Activated CD8-positive, alpha-beta memory T cell treated with anti-CD3 and anti-CD28 coated beads, Interleukin-2, amount 50 U/mL, for 1 hour (primary cell): ENCODE measurements around the gene SRP68.

Experiments used
- DNase-seq: peaks from one replicate; pipeline ENCODE4 v3.0.0-alpha.2; 2020; ENCODE audit errors: extremely low read depth

SRP68 gene

GRCh38 chr17:76072148-76072858 is at the start of gene SRP68:
Gene SRP68, minus strand, starts transcription at chr17:76072517. Its CDS starts 26 bp downstream, at chr17:76072491.
- DNase-seq, result peak; percentile 58

DNA sequence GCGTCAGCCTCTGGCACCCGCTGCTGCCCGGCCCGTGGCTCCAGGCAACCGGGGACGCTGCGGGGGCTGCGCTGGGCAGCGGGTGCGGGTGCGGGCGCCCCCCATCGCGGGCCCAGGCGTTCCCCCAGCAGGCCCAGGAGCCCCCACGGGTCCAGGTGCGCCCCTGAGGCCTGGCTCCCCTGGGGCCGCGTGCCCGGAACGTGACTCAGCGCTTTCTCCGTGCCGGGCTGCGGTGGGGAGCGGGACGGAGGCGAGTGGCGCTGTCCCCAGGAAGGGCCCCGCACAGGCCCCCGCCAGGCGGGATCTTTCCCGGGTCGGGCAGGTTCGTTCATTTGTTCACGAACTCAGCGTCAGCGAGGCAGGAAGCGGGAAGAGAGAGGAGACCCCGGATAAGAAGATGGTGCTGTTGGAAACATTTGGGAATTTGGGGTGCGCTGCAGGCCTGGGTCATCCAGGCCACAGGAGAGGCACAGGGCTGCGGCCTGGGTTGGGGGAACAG is 49.7 kb upstream of the SRP68 start:
- no peak for DNase-seq

- no peak for DNase-seq
These were observed 48.3 kb upstream of the SRP68 start for GRCh38 chr17:76120658-76121008.

GRCh38 chr17:76119409-76120371 is 47.4 kb upstream of the SRP68 start:
- no peak for DNase-seq

GRCh38 chr17:76115138-76115754 is 42.9 kb upstream of the SRP68 start:
- DNase-seq, result no peak

DNA sequence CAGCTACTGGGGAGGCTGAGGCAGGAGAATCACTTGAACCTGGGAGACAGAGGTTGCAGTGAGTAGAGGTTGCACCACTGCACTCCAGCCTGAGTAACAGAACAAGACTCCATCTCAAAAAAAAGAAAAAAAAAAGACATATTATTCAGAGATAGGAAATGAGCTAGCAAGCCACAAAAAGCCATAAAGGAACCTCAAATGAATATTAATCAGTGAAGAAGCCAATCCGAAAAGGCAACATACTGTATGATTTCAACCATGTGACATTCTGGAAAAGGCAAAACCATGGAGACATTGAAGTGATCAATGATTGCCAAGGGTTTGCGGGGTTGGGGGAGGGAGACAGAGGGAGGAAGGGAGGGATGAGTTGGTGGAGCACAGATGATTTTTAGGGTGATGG is 39.6 kb upstream of the SRP68 start:
- no peak for DNase-seq

- no peak for DNase-seq
These were observed 35.2 kb upstream of the SRP68 start for GRCh38 chr17:76107509-76107908.

DNA sequence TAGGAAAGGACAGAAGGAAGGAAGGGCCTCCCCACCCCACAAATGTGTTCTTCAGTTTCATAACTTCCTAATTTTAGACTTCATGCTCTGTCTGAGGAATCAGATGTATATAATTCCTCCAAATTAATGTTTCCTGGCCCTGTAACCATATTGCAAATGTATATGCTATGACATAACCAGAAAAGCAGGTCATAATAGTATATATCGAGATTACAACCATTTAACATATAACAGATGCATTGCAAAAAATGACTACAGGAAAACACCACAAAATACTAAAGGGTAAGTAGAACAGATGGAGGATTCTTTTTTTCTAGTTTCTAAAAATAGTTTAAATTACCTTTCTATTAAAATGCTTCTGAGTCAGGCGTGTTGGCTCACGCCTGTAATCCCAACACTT is 34.4 kb upstream of the SRP68 start:
- DNase-seq, result no peak

DNA sequence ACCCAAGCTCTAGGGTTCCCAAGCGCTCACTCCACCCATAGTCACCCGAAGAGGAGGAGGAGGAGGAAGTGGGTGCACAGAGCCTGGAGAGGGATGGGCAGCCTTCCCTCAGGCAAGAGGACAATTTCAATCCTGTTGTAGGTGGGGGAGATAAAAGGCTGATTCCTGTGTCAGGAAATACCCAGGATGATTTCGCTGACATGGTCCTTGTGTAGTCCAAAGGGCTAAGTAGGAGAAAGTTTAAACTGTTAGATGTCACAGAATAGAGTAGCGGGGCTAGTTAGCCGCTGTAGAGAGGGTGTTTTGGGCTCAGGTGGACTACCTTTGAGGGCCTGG is 32.5 kb upstream of the SRP68 start:
- DNase-seq, result no peak

DNA sequence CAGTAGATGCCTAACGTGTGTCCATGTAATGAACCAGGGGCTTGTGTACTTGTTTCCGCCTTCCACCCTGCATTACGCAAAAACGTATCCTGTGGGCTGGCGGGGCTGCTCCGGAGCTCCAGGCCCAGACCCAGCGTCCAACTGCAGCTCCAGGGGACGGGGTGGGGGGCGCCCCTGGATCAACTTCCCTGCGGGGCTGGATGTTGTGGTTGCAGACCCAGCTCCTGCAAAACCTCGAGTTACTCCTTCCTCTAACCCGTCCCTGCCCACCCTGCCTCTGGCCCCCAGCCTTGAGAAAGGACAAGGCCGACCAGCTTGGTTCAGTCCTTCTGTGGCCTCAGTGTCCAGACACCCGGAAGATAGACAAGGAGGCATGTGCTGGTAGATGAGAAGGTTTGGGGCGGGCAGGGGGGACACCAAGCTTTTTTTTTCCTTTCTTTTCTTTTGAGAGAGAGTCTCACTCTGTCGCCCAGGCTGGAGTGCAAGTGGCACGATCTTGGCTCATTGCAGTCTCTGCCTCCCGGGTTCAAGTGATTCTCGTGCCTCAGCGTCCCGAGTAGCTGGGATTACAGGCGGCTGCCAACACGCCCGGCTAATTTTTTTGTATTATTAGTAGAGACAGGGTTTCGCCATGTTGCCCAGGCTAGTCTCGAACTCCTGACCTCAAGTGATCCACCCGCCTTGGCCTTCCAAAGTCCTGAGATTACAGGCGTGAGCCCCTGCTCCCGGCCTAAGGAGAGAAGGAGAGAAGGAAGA is 32.0 kb upstream of the SRP68 start:
- no peak for DNase-seq

GRCh38 chr17:76103274-76104139 is 31.2 kb upstream of the SRP68 start, which contains the start of gene EXOC7:
Gene EXOC7, minus strand, starts transcription at chr17:76103787. Its CDS starts 95 bp downstream, at chr17:76103692.
- DNase-seq, result peak; percentile 62

DNA sequence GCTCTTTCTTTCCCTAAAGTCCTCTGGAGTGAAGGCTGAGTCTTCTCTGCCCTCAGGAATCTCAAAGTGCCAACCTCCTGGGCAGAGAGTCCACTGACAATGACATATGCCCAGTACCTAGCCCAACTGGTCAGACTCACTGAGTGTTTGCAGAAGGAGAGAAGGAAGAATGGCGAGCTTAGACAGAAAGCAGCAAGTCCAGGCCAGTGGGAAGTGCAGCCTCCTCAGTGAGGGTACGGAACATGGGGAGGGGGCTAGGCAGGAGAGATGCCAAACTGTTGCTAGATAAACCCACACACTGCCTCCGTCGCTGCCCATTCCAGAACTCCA is 30.6 kb upstream of the SRP68 start:
- no peak for DNase-seq

DNA sequence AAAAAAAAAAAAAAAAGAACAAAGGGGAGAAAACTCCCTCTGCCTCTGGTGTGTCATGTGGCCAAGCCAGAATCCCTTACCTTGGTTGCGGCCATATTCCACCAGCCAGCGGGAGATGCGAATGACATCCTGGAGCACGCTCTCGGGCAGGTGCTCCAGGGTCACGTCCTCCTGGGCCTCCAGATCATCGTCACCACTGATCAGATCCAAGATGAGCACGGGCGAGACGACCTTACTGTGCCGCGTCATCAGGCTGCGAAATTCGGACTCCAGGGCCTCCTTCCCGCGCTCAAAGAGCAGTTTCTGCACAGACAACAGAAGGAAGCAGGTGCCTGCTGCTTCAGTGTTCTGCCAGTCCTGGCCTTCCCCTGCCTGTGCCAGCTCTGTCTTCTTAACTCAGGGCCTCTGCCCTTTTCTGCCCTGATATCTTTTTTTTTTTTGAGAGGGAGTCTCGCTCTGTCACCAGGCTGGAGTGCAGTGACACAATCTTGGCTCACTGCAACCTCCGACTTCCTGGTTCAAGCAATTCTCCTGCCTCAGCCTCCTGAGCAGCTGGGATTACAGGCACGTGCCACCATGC is 25.5 kb upstream of the SRP68 start:
- DNase-seq, result no peak

- no peak for DNase-seq
These were observed 23.6 kb upstream of the SRP68 start for GRCh38 chr17:76095943-76096342.

DNA sequence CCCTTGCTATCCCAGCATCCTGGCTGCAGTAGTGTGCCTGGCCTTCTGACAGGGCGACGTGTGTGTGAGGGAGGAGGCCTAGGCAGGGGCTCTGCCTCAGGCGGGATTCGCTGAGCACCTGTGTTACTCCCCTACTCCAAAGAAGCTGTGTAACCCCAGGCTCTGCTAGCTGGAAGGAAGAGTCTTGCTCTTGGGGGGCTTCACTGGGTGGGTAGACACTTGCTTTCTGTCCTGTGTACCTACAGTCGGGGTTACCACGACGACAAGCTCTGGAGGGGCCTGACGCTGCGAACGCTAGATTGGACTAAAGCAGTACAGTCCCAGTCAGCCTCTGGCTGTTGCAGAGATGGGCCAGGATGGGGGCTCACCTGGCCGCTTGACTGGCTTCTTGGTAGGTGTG is 21.7 kb upstream of the SRP68 start:
- no peak for DNase-seq

GRCh38 chr17:76092526-76093413 is 20.5 kb upstream of the SRP68 start:
- no peak for DNase-seq

DNA sequence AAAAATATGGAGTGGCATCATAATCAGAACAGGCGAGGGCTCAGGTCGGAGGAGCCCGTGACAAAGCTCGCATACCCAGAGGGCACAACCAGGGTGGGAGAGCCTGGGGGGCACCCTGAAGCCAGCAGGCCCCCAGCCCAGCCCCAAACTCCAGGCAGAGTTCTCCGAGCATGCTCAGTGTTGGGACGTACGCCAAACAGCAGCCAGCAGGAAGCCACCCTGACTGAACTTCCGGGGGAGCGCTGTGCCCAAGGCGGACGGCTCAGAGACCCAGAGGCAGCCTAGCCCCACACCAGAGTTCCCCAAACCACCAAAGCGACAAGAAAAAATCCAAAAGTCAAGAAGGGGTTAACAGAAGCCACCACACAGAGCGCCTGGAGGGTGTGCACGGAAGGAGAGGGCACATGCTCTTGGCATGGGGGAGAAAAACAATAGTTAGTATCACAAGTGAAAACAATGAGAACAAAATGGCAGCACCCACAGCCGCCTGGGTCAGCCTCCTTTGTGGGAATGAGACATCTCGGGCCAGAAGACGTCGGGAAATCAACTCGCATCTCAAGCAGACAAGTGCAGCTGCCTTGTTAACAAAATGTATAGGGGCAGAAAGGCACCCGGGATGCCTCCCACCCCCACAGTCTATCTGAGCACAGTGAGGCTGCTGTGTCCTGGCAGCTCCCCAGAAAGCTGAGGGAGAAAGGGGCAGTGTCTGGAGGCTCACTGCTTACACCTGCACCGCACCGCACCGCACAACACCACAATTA is 19.4 kb upstream of the SRP68 start:
- no peak for DNase-seq

DNA sequence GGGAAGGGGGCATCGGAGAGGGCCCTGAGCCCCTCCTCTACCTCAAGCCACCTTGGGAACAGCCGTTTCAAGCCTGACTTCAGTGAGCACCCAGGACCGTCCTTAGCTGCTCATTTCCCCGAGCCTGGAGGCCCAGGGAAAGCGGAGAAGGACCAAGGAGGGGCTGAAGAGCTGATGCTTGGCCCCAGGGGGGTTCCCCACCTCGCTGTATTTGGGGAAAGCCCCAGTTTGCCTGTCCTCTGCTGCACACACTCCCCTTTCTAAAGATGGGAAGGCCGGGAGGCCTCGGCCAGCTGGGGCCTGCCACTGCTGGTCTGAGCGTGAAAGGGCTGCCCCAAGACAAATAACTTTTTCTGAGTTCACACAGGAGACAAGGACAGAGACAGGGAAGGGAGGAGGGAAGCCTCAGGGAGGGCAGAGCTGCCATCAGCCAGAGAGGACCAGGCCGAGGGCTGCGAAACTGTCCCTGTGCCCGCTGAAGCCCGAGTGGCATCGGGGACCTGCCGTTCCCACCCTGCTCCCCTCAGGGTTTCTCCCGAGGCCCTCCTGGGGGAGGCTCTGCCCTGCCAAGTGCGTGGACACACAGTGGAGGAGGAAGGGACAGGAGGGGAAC is 18.3 kb upstream of the SRP68 start:
- no peak for DNase-seq
